ENCODE measurements around the gene CFAP91. TPM values are rescaled to one million over a fixed set of nuclear protein-coding genes. Genes with fewer than 3 reads are reported as not detected.
A peak's percentile ranks its signal among the peaks of the same experiment; 100 is the strongest.

Gene CFAP91
- total RNA-seq, 4 donors from 2014 or later, result 1.5 to 6.5 (median 4.4) TPM

DNA sequence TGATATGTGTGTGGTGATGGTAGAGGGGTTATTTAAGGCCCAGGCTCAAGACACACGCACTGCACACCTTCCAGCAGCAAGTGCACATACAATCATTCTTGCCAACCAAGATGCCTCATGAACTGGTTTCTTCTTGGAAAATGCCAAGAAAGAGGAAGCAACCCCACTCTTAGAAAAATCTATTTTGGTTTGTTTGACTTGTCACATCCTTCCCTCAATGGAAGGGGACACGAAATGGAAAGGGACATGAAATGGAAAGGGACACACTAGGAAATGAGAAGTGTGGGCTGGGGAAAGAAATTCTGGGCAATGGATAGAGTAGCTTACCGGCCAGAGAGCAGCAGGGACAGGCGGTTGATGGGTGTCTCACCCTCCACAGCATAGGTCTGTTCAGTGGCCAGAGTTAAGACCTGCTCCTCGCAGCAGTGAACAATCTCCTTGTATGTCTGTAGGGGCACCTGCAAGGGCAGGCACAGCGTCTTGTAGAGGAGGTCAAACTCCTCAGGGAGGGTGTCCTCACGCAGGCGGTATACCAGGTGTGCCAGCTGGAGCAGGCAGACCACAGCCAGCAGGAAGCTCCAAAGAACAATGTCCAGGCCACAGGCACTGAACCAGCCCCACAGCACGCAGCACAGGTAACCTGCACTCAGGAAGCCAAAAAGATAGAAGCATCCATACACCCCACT, 43.1 kb upstream of the CFAP91 start:
- H3K27ac ChIP-seq (replicated peaks in 1 of 4), result peak overlapping the region; percentile 77 to 82 (median 78)
- no peaks in the 10 kb centered on the region for H3K9me3 ChIP-seq
- no peaks in the 10 kb centered on the region for H3K27me3 ChIP-seq
- 72% methylated on average over 9 of the region's 9 CpGs for WGBS
- H3K36me3 ChIP-seq, result peaks cover 0 to 30% (median 4%) of the 10 kb centered on the region in 4 donors
- peak overlapping the region; percentile 46 to 60 (median 55) for H3K4me3 ChIP-seq
- peaks cover 32 to 78% (median 65%) of the 10 kb centered on the region in 4 donors for H3K4me1 ChIP-seq
- intact Hi-C loops (cut with DNase I), result no loop called here
- TF ChIP-seq POLR2A (IDR thresholded peaks at IDR 0.05; ENCODE audit: low read depth), result no peak
- no peak for TF ChIP-seq EP300 (IDR thresholded peaks at IDR 0.05)
- no peak for TF ChIP-seq POLR2AphosphoS5 (IDR thresholded peaks at IDR 0.05)
- TF ChIP-seq, protein P1, sequence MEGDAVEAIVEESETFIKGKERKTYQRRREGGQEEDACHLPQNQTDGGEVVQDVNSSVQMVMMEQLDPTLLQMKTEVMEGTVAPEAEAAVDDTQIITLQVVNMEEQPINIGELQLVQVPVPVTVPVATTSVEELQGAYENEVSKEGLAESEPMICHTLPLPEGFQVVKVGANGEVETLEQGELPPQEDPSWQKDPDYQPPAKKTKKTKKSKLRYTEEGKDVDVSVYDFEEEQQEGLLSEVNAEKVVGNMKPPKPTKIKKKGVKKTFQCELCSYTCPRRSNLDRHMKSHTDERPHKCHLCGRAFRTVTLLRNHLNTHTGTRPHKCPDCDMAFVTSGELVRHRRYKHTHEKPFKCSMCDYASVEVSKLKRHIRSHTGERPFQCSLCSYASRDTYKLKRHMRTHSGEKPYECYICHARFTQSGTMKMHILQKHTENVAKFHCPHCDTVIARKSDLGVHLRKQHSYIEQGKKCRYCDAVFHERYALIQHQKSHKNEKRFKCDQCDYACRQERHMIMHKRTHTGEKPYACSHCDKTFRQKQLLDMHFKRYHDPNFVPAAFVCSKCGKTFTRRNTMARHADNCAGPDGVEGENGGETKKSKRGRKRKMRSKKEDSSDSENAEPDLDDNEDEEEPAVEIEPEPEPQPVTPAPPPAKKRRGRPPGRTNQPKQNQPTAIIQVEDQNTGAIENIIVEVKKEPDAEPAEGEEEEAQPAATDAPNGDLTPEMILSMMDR (IDR thresholded peaks at IDR 0.05), result no peak
- no peak for DNase-seq (ENCODE audit: extremely low spot score)

- H3K4me3 ChIP-seq, result peak within 1 kb of the TSS; percentile 46 to 60 (median 55)
Measured at GRCh38 chr3:119660474-119661440, 42.1 kb upstream of the CFAP91 start, which contains the start of gene POPDC2. Gene POPDC2 (minus strand): TSS chr3:119660589. CDS start chr3:119660423, 166 bp downstream.

DNA sequence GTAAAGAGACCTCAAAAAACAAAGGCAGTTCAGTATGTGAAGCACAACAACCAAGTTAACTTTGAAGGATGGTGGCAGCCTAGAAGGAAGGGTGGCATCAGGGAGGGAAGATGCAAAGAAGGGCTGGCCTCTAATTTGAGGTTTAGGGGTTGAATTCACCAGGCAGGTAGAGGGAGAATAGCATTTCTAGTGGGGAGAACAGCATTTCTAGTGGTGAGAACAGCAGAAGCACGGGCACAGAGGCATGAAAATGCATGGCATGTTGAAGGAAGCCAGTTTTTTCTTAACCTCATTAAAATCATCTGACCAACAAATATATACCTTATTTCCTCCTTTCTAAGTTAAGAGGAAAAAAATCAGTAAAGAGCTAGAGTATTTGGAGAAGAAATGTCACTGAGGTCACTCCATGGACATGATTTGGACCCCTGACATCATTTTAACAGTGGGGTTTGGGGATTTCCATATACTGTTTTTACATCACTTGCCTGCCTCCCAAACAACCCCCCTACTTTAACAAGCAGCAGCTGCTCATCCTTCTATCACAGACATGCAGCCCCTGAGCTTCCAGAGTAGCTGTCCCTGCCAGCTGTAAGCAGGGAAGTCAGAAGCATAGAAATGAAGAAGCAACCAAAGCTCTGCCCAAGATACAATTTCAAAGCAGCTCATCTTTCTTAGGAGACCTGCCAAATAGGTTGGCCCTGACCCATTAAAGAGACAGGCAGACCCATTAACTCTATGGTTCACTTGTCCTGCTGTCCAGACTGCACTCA, 40.0 kb upstream of the CFAP91 start:
- H3K4me1 ChIP-seq, result peaks cover 32 to 67% (median 59%) of the 10 kb centered on the region in 4 donors
- no peak for DNase-seq (ENCODE audit: extremely low spot score)
- peak overlapping the region; percentile 48 to 82 (median 78) for H3K27ac ChIP-seq (replicated peaks in 1 of 4)
- intact Hi-C loops (cut with DNase I), result no loop called here
- no peaks in the 10 kb centered on the region for H3K27me3 ChIP-seq
- peaks cover 0 to 20% (median 2%) of the 10 kb centered on the region in 4 donors for H3K36me3 ChIP-seq
- 36% methylated on average over 1 of the region's 1 CpG for WGBS
- peak overlapping the region in 1 of 4 donors; percentile 2 for H3K4me3 ChIP-seq
- TF ChIP-seq, protein P1 (IDR thresholded peaks at IDR 0.05), result peak; percentile 7 to 41 (median 24)
- no peak for TF ChIP-seq EP300 (IDR thresholded peaks at IDR 0.05)
- peak in 1 of 2 donors; percentile 39 for TF ChIP-seq POLR2AphosphoS5 (IDR thresholded peaks at IDR 0.05)
- TF ChIP-seq POLR2A (IDR thresholded peaks at IDR 0.05; ENCODE audit: low read depth), result no peak
- H3K9me3 ChIP-seq, result no peaks in the 10 kb centered on the region

More at GRCh38 chr3:119660474-119661440, 42.1 kb upstream of the CFAP91 start, which contains the start of gene POPDC2:
- intact Hi-C loops (cut with DNase I), result no loop called here
- 33% methylated on average over 9 of the region's 9 CpGs for WGBS
- H3K27me3 ChIP-seq, result no peaks in the 10 kb centered on the region
- H3K36me3 ChIP-seq, result peaks cover 0 to 26% (median 4%) of the 10 kb centered on the region in 4 donors
- no peak for DNase-seq (ENCODE audit: extremely low spot score)
- peaks cover 32 to 82% (median 70%) of the 10 kb centered on the region in 4 donors for H3K4me1 ChIP-seq
- TF ChIP-seq, protein P1 (IDR thresholded peaks at IDR 0.05), result no peak
- peak; percentile 59 to 86 for TF ChIP-seq POLR2AphosphoS5 (IDR thresholded peaks at IDR 0.05)
- peak within 1 kb of the TSS; percentile 77 to 82 (median 78) for H3K27ac ChIP-seq (replicated peaks in 1 of 4)
- no peaks in the 10 kb centered on the region for H3K9me3 ChIP-seq

GRCh38 chr3:119663885-119664284, 38.9 kb upstream of the CFAP91 start:
- WGBS, result 68% methylated on average over 2 of the region's 2 CpGs
- Histone ChIP-seq H3K27me3 (no peaks in the 10 kb centered on the region), H3K36me3 (peaks cover 0 to 20% (median 8%) of the 10 kb centered on the region in 4 donors), H3K4me1 (peaks cover 32 to 64% (median 54%) of the 10 kb centered on the region in 4 donors), H3K27ac (replicated peaks in 1 of 4) (peak overlapping the region in 3 of 4 donors; percentile 23 to 78 (median 77)), H3K4me3 (no peak overlapping the region), H3K9me3 (no peaks in the 10 kb centered on the region)
- TF ChIP-seq POLR2AphosphoS5 (IDR thresholded peaks at IDR 0.05) (no peak), POLR2A (IDR thresholded peaks at IDR 0.05; ENCODE audit: low read depth) (no peak), EP300 (IDR thresholded peaks at IDR 0.05) (no peak)
- TF ChIP-seq, protein P1 (IDR thresholded peaks at IDR 0.05), result no peak
- intact Hi-C loops (cut with DNase I), result no loop called here
- DNase-seq (ENCODE audit: extremely low spot score), result no peak
